Stimulated activated CD4-positive, alpha-beta T cell treated with anti-CD3 and anti-CD28 coated beads, Interleukin-12 subunit alpha, Interleukin-12 subunit beta, amount 100 ng/mL, for 24 hours (primary cell): Measurements from ENCODE around the gene EXOC2.
"Not testable (repeated sequence)": the region's sequence is repeated elsewhere in the genome, so short reads cannot be mapped to it uniquely, and the experiment has no call there.

Experiments used
- DNase-seq, 2 experiments: peaks; one replicate each; pipeline ENCODE4 v3.0.0-alpha.2; 2020; ENCODE audit warnings: low read depth in 2 of 2

The EXOC2 gene

DNA sequence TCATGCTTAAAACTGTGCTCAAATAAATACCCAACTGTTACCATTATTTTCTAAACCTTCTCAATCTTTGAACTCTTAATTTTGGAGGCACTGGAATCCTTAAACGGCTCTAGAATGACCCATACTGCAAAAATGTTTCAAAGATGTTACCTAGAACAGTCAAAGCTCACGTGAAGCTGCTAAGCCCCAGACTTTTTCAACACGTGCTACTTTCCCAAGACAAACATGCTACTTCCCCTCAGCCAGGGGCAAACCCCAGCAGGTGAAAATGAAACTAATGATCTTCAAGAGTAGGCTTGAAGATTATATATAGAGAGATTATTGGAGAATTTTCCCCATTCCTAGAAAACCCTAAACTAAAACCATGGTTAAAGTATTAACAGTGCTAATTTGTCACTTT is 64.2 kb downstream of the EXOC2 start:
- DNase-seq = no peak

DNA sequence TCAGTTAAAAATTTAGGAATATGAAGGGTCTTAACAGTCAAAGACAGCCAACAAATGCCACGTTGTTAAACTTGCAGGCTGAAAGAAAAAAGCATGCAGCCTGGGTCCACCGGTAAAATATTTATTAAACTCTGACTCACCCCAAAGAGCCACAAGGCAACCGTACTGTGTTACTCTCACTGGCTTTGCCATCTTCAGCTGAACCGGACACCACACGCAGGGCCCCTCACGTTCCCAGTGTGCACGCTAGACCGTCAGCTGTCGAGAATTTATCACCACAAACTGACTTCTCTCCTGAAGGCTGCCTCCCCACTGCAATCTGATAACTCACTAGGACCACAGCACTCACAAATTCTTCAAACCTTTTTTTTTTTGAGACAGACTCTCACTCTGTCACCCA is 66.7 kb downstream of the EXOC2 start:
- no peak for DNase-seq

DNA sequence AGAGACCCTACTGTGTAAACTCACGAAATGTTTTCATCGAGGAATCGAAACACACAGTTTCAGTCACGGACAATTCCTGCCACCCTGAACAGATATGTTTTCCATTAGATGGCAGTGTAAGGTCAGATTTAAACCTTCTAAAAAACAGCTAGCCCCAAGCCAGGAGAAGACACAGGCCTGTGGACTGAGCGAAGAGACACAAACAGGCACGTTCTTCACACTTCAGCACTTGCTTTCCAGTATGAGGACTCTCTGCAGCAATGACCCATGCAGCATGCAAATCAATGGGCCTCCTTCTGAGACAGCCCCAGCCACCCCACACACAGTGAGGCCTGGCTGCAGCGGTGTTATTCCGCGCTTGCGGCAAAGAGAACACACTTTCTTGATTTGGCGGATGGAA is 68.0 kb downstream of the EXOC2 start:
- no peak for DNase-seq

DNA sequence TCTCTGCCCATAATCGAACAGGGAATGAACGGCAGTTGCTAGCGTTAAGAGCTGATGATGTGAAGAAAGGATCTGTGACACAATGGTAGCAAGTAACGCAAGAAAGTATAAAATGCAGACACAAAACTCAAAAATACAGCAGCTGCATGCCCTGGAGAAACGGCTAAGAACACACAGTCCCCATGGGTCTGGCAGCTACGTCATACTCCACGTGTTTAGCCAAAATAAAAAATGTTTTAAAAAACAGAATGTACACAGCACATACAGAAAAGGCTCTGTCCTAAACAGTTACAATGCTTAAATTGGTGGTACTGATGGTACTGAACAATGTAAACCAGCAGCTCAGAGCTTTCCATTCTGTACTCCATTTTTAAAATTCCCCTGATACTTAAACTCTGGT is 70.5 kb downstream of the EXOC2 start:
- DNase-seq = no peak

DNA sequence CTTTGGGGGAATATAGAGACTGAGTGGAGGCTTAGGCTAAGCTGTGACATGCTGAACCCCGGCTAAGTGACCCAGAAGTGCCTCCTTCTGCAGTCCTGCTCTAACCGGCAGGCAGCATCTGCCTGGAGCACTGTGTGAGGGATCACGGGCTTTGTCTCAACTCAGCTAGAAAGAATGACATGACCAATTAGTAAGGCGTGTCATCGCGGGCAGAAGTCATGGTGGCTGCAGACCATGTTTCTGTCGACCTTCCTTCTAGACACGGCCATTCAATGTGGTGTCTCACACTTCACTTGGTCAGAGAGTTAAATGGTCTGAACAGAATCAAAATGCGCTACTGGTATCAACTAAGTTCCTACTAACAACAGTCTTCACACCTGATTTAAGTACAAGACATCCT is 71.0 kb downstream of the EXOC2 start:
- DNase-seq = no peak

DNA sequence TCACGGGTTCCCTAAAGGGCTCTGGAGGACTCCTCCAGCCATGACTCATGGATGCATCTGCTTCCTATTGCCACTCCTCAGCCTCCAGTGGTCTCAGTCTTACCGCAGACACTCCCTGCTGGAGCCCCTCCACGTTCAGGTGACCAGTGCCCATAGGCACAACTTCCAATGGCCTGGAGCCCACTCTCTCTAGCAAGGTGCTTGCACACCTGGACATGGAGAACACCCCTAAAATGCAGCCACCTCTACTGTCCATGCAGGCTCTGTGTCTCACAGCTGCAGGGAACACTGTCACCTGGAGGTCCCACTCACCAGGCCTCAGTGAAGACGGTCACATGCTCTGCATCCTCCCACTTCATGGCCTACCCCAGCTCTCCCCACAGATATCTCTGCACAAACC is 72.0 kb downstream of the EXOC2 start:
- DNase-seq = no peak

DNA sequence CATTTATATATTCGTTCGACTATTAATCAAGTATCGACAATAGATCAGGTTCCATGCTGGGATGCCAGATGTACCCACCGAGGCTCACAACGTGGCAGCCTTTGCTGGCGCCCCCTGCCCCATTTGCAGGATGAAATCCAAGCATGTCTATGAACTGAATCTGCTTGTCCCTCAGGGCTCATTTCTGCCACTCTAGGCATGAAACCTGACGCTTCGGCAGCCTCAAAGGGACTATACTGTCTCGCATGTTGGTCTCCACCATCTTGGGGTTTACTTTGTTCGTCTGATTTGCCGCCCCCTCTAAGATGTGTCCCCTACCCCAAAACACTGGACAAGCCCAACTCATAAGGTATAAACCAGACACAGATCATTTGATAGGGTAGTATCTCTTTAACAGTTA is 72.8 kb downstream of the EXOC2 start:
- no peak for DNase-seq

DNA sequence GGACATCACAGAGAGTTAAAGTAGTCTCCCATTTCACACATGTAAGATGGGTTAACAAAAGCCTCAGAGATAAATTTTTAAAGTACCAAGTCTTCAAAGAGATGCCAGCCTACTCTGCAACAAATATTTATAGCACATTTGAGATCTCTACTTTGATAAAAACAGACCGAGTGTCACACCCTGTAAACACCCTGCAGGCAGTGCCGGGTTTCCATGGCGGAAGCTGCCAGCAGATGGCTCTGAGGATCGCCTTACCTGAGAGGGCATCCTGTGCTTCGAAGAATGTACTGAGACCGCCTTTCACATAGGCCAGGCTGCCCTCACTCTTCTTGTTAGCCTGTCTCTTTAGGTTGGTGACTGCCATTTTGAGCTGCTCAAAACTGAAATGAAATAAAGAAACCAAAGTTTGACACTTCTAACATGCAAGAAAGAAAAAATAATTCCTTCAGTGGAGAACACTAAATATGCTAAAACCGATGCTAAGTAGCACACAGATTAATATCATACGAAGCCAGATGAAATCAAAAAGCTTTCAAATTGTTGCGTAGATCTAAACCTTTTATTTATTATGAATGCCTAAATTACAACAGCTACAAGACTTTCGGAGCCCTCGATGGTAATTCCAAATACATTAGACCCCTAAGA is 75.4 kb downstream of the EXOC2 start:
- DNase-seq = no peak

DNA sequence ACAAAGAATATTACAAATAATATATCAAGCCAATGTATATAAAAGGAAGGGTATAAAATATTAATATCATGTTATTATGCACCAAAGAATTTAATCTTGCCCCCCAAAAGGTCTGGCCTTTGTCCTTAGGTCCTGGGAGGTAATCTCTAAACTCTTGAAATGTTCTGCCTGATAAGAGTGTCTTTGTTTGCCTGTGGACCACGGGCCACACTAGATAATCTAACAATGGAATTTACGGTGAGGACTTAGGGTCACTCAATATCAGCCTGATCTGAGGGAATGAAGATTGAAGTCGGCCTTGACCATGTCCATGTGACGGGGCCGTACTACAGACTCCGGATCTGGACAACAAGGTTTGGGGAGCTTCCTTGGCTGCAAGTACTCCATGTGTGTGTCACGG is 79.0 kb downstream of the EXOC2 start:
- no peak for DNase-seq

DNA sequence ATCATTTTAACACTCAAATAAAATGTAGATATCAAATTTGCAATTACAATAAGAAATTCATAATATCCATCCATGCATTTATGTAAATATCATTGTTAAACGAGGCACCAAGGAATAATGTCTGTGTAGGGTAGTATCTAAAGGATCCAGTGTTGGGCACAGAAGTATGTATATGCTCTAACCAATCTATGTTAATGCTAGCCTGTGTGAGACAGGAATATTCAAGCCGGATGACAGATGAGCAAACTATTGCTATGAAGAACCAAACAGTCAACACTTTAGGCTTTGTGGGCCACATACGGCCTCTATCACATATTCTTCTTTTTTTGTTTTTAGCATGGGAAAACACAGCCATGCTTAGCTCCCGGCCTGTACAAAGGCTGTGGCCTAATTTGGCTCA is 81.0 kb downstream of the EXOC2 start:
- DNase-seq = no peak

DNA sequence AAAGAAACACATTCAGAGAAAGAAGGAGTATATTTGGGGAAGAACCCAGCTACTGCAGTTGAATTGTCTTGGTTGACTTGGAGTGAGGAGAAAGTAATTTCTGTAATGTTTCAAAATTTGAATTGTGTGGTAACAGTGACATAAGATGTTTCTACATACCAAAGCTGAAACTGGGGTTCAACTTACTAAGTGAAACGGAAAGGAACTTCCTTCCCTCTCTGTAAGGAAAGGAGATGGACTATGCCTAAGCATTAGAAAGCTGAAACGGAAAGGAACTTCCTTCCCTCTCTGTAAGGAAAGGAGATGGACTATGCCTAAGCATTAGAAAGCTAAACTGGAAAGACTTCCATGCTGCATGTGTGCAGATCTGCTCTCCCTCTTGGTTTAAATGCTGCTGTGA is 82.1 kb downstream of the EXOC2 start:
- DNase-seq = no peak

DNA sequence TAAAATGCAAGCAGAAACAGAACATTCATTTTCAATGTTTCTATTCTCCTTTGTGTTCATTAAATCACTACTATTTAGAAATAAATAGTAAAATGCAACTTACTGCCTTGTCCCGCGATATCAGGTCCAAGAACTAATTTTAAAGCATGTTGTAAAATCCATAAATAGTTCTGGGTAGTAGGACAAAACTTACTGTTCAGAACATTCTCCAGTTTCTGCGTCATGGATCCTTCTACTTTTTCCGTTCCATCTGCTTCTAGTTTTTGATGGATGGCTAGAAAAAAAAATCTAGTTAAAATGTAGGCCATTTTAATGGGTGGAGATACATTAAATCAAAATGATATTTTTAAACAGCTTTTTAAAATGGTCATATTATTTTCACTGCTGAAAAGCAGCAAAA is 83.0 kb downstream of the EXOC2 start:
- no peak for DNase-seq

DNA sequence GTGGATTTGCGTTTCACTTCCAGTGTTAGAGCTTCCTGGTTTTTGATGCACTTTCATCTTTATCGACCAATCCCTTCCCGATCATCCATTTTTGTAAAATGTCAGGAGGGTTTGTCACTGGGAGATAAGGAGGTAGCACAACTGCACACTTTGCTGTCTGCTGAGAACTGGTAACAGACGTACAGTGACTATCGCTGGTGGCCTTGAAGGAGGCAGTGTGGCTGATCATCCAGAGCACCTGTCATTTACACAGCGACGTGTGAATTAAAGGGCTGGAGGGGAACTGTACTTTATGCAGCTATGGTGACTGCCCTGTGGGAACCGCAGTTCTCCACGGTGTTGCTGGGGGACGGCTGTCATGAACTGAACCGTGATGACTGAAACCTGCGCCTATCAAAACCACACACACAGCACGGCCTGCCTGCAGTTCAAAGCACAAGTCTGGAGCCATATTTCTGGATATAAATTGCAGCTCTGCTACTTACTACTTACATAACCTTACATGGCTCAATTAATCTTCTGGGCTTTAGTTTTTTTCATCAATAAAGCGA is 86.0 kb downstream of the EXOC2 start:
- no peak for DNase-seq

DNA sequence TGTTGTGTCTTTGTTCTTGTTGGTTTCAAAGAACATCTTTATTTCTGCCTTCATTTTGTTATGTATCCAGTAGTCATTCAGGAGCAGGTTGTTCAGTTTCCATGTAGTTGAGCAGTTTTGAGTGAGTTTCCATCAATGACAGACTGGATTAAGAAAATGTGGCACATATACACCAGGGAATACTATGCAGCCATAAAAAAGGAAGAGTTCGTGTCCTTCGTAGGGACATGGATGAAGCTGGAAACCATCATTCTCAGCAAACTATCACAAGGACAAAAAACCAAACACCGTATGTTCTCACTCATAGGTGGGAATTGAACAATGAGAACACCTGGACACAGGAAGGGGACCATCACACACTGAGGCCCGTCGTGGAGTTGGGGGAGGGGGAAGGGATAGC is 87.0 kb downstream of the EXOC2 start:
- DNase-seq = not testable (repeated sequence)

DNA sequence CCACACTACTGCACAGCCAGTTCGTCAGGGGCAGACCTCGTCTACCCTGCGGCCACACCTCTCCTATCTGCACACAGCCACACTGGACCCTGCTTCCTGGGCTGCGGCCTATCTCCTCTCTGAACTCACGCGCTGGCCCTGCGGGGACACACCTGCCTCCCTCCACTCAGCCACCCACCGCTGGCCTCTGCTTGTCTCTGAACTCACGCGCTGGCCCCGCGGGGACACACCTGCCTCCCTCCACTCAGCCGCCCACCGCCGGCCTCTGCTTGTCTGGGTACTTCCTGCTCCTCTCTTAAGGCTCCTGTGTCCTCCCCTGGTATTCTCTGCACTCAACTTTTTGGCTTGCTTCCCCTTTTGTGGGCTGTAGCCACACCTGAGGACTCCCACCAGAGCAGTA is 88.4 kb downstream of the EXOC2 start:
- DNase-seq = no peak

DNA sequence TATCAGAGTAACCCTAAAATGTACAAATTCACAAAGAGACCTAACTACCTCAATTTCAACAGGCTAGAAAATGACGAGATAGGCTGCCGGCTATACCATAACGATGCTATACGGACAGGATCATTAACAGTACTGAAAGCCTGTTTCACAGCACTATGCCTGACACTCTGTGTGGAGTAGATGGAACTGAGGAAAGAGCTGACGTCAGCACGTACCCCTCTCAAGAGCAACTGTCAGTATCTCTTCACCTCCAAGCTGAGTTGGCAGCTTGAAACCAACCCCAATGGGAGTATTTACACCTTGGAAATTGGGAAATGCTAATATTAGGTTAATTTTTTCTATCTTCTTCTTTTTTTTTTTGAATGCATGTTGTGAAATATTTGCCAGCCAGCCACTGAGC is 89.7 kb downstream of the EXOC2 start:
- no peak for DNase-seq

DNA sequence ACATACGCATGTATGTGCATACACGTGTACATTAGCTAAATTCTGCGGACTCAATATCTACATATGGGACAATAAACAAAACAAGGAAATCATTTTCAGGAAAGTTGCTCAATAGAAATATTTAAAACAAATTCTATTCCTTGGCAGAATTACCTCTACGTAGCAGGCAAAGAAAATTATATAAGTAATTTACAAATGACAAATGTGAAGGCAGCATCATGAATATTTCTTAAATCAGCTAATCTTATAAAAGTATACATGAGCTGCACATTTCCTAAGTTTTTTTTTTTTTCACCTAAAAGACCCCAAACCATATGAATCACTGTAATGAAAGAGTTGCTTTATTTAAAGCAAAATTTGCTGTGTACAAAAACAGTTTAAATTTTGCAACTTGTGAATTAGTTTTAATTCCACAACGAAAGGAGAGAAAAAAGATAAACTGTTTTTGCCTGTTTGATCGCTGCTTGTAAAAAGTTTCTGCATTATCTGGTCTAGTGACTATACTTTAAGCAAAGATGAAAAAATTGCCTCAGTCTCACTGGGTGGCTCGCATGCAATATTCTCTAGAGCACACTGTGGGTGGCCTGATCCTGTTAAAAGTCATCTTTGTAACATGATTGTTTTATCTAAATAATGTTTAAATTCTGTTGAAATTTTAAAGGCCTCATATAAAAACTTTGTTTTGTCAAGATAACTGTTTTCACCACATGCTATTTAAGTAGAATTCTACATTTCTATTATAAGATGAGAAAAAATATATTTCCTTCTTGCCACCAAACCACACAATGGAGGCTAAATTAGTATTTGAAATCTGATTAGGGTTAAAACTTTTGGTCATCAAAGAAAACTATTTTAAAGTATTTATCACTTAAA is 93.1 kb downstream of the EXOC2 start:
- no peak for DNase-seq

DNA sequence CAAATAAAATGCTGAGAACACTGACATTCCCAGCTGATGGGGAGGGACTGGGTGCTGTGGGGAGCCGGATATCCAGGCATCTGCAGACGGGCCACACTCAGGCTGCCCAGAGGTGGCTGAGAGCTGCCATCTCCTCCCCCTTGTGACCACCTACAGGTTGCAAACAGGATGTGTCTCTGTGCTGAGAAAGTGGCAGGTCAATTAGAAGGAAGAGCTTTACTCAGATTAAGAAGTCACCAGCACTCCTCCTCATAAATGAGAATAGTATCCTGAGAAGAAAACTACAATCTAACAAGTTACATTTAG is 99.1 kb downstream of the EXOC2 start:
- no peak for DNase-seq

DNA sequence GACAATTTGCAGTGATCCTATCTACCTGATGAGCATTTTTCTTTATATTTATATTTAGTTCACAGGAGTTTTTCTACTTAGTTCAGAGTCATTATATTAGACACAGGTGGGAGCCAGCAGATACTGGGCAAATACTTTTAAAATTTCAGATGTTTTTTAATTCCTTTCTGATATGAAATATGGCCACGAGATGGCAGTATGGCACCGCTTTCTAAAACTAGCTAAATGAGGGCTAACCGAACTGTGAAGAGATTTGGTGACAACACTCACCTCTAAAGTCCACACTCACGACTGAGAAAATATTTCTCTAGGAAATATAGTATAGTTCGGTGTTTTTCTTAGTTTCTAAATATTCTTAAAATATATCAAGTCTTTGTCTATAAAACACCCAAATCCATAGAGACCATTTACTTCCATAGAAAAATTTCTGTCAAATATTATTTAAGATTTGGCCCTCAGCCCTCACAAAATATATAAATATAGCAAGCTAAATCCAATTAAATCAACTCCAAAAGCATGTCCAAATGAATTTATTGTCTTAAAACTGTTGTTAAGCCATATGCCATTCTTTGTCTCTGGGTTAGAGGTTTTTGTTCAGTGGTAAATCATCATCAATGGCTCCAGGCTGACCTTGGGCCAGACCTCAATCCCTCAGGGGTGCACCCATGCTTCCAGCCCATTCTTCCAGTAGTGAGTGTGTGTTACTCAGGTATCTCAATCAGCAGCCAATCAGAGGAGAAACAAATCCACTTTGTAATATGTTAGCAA is 99.6 kb downstream of the EXOC2 start:
- DNase-seq = peak; percentile 33 to 50

DNA sequence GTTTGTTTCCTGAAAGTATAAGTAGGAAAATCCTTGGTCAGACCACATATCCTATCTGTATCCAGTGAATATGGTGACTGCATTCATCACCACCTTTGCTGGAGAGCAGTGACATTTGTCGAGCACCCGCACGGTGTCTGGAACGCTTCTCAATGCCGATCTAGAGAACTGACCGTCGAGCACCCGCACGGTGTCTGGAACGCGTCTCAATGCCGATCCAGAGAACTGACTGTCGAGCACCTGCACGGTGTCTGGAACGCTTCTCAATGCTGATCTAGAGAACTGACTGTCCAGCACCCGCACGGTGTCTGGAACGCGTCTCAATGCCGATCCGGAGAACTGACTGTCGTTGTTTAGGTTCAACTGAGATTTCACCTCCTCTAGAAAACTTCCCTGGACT is 103.8 kb downstream of the EXOC2 start:
- DNase-seq = no peak

DNA sequence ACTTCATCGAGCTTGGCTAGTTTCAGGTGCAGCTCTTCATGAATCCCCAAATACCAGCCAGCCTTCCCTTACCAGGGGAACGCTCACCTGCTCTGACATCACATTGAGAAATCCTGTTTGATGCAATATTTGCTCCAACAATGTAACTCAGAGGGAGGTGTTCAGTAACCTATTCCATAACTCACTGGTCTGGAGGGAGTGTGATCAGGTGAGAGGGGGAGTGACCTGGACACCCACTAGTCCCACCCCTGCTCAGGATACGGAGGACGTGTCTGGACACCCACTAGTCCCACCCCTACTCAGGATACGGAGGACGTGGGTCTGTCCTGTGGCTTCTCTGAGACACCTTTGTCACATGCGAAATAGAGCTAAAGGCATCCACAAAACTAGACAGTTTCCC is 106.4 kb downstream of the EXOC2 start:
- no peak for DNase-seq

DNA sequence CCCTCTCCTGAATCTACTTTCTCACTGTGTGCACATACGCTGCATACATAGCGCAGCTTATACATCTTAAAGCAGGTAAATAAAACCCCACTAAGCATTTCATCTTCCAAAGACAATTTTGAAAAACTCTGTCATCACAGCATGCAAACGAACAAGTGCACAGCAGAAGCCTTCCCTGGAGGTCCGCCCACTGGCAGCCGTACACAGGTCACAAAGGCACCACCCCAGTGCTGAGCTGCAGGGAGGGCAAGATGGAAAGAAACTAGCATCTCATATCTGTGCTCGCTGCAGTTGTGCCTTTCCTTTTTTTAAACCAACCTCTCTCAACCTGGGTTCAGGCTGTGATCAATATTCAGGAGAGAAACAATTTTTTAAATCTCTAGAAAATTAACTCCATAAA is 109.3 kb downstream of the EXOC2 start:
- DNase-seq = no peak

DNA sequence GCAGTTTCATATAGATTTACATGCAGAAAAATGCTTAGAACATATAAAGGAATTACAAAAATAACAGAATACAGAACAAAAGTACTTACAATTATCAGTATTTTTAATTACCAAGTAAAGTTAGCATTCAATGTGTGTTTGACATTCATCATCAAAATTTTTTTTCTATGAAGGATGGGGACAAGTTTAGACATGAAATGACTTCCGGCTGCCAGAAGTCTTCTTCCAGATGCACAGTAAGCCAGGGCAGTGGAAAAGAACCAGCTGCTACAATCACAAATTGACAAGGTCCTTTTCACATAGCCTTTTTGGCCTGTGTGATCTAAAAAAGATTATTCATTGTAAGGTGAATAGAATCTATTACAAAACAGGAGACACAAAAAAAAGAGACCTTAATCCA is 109.8 kb downstream of the EXOC2 start:
- no peak for DNase-seq
